Measurements from ENCODE around the gene ROBO1.

GRCh38 chr3:79111375-79112052 lies 656.3 kb downstream of the ROBO1 start:
- TF ChIP-seq POLR2A (IDR thresholded peaks at IDR 0.05; ENCODE audit: control extremely low read depth in 1 of 2, low read depth in 2 of 2, low read length in 2 of 2): no peak
- TF ChIP-seq RFX5 (IDR thresholded peaks at IDR 0.05; ENCODE audit: borderline replicate concordance, low read depth, low read length): no peak
- no peak for TF ChIP-seq CTCF (IDR thresholded peaks at IDR 0.05; ENCODE audit: control extremely low read depth in 1 of 3, insufficient read depth in 1 of 3, low read depth in 1 of 3, low read length in 3 of 3)
- TF ChIP-seq EP300 (IDR thresholded peaks at IDR 0.05; ENCODE audit: borderline replicate concordance in 1 of 2, low read depth in 2 of 2, low read length in 2 of 2): no peak
- TF ChIP-seq ZNF274 (IDR thresholded peaks at IDR 0.05; ENCODE audit: borderline replicate concordance, extremely low read depth, low read length): no peak
- no peak for TF ChIP-seq BRCA1 (IDR thresholded peaks at IDR 0.05; ENCODE audit: low read depth, low read length)
